Natural killer cell treated with Interleukin-12 subunit alpha and Interleukin-12 subunit beta and Interleukin-15 and Interleukin-18, amount 100 ng/mL, for 72 hours (primary cell): ENCODE results near the gene GPSM1. TPM values are rescaled to one million over a fixed set of nuclear protein-coding genes. Genes with fewer than 3 reads are reported as not detected.

Experiments
- ATAC-seq, 2 donors: fragments of 150-1000 bp; cut with Tn5 transposase in 1 of 2; sonication (Bioruptor Pico), chemical (Tn5 transposase) in 1 of 2; 2 replicates each; pipeline ENCODE4 v1.10.0; 2021
- DNase-seq: peaks from one replicate; pipeline ENCODE4 v3.0.0; 2022; ENCODE audit warnings: low spot score
- H3K27ac Mint-ChIP-seq, 2 donors: 1 replicate in 1 of 2; 2 replicates in 1 of 2; pipeline ENCODE4 v1.8.0; 2022; ENCODE audit warnings: mixed read lengths in 2 of 2, mild to moderate bottlenecking in 1 of 2, moderate library complexity in 1 of 2
- H3K27me3 Mint-ChIP-seq, 2 donors: 1 replicate in 1 of 2; 2 replicates in 1 of 2; pipeline ENCODE4 v1.8.0; 2022; ENCODE audit warnings: mixed read lengths in 2 of 2
- H3K36me3 Mint-ChIP-seq: one replicate; pipeline ENCODE4 v1.8.0; 2022; ENCODE audit warnings: mixed read lengths
- H3K4me1 Mint-ChIP-seq, 2 donors: 1 replicate in 1 of 2; 2 replicates in 1 of 2; pipeline ENCODE4 v1.8.0; 2022; ENCODE audit warnings: low read depth in 2 of 2, mixed read lengths in 2 of 2, mild to moderate bottlenecking in 1 of 2
- H3K4me3 Mint-ChIP-seq: one replicate; pipeline ENCODE4 v1.8.0; 2022; ENCODE audit warnings: mixed read lengths
- H3K9me3 Mint-ChIP-seq: 2 replicates; pipeline ENCODE4 v1.8.0; 2022; ENCODE audit warnings: mixed read lengths
- total RNA-seq, 2 donors: library from RNA; stranded (reverse); gene quantifications; one replicate each; pipeline ENCODE4 v1.2.3, GENCODE V29; 2022

GPSM1 gene
- total RNA-seq, 2 donors from 2014 or later: 1.7 to 2.3 TPM

DNA sequence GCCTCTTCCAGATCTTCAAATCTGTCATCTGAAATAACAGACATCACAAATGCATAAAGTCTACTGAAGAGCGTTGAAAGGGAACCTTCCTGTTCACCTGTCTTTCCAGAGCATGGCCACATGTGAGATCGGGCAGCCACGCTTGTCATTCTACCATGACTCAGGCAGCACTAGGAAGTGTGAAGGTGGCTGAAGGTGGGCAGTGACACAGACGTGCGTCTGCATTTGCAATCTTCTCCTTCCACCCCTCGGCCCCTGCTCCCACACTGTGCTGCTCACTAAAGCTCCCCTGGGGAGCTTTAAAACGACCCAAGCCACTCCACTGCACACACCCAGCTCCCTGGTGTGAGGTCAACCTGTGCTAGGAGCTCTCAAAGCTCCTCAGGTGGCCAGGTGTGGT, 80.6 kb downstream of the GPSM1 start:
- Mint-ChIP-seq H3K4me3 (no peak overlapping the region), H3K9me3 (no peaks in the 10 kb centered on the region), H3K27ac (no peak overlapping the region), H3K36me3 (peaks cover 10% of the 10 kb centered on the region), H3K27me3 (no peaks in the 10 kb centered on the region), H3K4me1 (peaks cover 47 to 48% of the 10 kb centered on the region in 2 donors)
- ATAC-seq (no peak), DNase-seq (no peak)

Other genes starting within 250 kb of the GPSM1 start
- gene NACC2, start 232.2 kb upstream of the GPSM1 start, total RNA-seq: 10 to 100 TPM; 19.2 to 21.1 TPM
- gene TMEM250, start 208.7 kb upstream of the GPSM1 start, total RNA-seq: 10 to 100 TPM; 29.1 to 42.3 TPM
- gene LHX3, start 122.4 kb upstream of the GPSM1 start, total RNA-seq: under 1 TPM in 1 of 2 donors, not detected in 1; 0.12 TPM
- gene QSOX2, start 81.7 kb upstream of the GPSM1 start, total RNA-seq: 10 to 100 TPM; 16.4 to 27.3 TPM
- not detected for gene CCDC187, start 23.4 kb upstream of the GPSM1 start, total RNA-seq
- 10 to 100 TPM; 30.0 to 41.2 TPM for gene DNLZ, start 36.2 kb downstream of the GPSM1 start, total RNA-seq
- 1 to 10 TPM; 2.8 to 9.4 TPM for gene CARD9, start 46.1 kb downstream of the GPSM1 start, total RNA-seq
- gene SNAPC4, start 72.6 kb downstream of the GPSM1 start, total RNA-seq: 10 to 100 TPM; 11.3 to 48.5 TPM
- gene ENTR1, start 83.1 kb downstream of the GPSM1 start, total RNA-seq: 10 to 100 TPM; 24.1 to 86.6 TPM
- gene PMPCA, start 83.1 kb downstream of the GPSM1 start, total RNA-seq: 100 to 1,000 TPM in 1 of 2 donors, 10 to 100 TPM in 1; 66.2 to 107 TPM
- gene INPP5E, start 112.3 kb downstream of the GPSM1 start, total RNA-seq: 10 to 100 TPM; 10.4 to 18.1 TPM
- gene SEC16A, start 155.5 kb downstream of the GPSM1 start, total RNA-seq: 100 to 1,000 TPM; 104 to 121 TPM
- gene NOTCH1, start 218.5 kb downstream of the GPSM1 start, total RNA-seq: 10 to 100 TPM; 57.3 to 85.0 TPM